GM19438 (cell line): ENCODE measurements around the gene CYB561A3.

ENCODE experiments used
- ATAC-seq: cut with Tn5 transposase; IDR thresholded peaks from one replicate; pipeline ENCODE4 v1.9.1; 2021; ENCODE audit warnings: low read depth; ENCODE audit not compliant: unreplicated experiment

CYB561A3 gene

DNA sequence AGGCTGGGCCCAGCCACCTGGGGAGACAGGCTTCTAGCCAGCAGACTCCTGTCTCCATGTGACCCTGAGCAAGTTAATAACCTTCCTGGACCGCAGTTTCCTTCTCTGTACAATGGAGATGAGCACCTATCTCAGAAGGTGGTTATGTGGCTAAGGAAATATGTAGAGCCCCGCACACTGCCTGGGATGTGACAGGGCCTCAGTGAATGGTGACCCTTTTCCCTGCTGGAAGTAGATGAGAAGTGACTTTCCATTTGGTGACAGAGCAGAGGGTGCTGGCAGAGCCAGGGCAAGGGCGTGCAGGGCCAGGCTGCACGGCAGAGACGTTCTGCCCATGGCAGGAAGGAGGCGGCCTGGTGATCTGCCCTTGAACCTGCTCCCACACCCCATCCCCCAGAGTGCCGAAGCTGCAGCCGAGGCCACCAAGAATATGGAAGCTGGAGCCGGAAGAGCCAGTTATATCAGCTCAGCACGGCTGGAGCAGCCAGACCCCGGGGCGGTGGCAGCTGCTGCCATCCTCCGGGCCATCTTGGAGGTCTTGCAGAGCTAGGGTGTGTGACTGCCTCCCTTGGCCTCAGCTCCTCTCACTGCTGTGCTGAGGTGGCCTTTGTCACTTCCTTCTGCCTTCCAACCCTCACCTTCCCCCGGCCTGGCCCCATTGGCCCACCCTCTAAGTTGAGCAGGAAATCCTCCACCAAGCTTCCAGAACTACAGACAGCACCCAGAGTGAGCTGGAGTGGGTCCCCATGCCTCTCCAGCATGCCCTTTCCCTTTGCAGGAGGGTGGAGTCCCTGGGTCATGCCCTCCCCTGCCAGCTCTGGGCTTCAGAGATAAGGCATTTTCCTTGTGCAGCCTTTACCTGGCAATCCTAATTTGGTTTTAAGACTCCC lies 15.5 kb downstream of the CYB561A3 start:
- ATAC-seq: no peak

DNA sequence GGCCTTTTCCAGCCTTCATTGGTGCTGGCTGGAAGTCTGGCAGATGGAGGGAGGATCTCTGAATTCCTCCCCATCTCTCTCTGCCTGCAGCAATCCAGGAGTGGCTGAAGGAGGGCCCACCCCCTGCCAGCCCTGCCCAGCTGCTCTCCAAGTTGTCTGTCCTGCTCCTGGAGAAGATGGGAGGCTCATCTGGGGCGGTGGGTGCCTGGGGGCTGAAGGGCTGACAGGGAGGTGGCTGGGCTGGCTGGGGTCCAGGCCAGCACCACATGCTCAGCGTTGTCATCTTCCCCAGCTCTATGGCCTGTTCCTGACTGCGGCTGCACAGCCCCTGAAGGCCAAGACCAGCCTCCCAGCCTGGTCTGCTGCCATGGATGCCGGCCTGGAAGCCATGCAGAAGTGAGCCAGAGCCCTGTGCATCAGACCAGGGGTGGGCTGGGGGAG lies 16.5 kb downstream of the CYB561A3 start:
- no peak for ATAC-seq

DNA sequence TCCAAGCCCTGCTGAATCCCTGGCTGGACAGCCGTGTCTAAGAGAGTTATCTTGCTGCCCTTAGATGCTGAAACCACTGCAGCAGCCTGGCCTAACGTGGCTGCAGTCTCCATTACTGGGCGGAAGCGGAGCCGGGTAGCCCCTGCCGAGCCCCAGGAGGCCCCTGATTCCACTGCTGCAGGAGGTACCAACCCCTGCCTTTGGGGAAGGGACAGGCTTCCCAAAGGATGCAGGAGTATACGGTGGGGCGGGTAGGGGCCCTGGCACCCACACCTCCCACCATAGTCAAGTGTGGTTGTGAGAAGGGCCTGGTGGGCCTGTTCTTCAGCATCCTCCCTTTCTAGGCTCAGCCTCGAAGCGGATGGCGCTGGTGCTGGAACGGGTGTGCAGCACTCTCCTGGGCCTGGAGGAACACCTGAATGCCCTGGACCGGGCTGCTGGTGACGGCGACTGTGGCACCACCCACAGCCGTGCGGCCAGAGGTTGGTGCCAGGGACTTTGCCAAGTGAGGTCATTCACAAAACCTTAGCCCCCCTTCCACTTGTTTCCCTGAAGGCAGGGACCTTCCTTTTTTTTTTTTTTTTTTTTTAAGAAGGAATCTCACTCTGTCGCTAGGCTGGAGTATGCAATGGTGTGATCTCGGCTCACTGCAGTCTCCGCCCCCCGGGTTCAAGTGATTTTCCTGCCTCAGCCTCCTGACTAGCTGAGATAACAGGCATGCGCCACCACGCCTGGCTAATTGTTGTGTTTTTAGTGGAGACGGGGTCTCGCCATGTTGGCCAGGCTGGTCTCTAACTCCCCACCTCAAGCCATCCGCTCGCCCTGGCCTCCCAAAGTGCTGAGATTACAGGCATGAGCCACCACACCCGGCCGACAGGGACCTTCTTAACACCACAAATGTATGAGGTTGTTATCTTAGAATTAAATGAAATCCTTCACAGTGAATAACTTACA lies 17.6 kb downstream of the CYB561A3 start:
- no peak for ATAC-seq

DNA sequence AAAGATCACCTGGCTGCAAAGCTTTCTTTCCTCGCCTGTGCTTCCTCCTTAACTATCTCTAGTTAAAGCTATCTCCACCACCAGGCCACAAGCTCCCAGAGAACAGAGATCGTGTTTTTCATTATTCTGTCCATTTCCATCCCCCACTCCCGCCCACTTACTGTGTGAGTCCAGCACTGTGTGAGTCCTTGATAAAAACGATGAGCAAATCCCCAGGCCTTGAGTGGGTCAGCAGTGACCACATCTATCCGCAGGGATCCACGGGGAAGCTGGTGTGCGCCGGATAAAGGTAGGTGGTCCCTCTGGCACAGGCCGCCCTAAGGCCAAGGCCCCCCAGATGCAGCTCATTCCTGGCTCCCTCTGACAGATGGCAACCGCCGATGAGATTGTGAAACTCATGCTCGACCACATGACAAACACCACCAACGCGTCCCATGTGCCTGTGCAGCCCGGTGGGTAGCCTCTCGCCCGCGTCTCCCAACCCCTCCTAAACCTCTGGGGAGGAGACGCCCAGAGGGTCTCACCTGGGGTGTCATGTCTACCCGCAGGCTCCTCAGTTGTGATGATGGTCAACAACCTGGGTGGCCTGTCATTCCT lies 19.4 kb downstream of the CYB561A3 start:
- ATAC-seq: no peak

DNA sequence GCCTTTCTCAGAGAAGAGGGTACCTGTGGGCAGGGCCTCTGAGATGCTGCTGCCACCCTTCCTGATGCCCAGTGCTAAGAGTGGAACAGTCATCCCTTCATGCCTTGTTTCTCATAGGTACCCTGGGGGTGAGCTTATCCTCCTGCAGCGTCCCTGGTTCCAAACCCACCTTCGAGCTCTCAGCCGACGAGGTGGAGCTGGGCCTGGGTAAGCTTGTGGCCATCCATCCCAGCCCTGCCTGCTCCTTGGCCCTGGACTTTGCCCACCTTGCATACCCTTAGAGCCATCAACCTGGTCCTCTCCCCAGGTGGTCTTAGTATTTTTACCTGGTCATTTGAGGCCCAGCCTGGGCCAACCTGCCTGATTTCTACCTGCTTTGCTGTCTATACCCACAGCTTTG lies 20.0 kb downstream of the CYB561A3 start:
- no peak for ATAC-seq

DNA sequence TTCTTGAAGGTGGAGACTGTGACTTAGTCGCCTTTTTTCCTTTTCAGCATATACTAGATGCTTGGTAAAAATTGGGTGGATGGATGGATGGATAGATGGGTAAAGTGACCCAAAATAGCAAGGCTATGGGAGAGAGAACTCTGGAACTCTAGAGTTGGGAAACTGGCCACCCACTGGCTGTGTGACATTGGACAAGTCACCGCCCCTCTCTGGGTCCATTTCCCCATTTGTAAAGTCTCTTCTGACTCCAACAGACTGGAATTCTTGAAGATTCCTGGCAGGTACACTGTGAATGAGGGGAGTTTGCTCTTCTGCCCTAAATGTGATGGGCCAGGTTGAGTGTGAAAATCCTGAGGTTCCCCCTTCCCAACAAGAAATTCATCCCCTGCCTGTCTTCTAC lies 20.7 kb downstream of the CYB561A3 start:
- ATAC-seq: no peak

DNA sequence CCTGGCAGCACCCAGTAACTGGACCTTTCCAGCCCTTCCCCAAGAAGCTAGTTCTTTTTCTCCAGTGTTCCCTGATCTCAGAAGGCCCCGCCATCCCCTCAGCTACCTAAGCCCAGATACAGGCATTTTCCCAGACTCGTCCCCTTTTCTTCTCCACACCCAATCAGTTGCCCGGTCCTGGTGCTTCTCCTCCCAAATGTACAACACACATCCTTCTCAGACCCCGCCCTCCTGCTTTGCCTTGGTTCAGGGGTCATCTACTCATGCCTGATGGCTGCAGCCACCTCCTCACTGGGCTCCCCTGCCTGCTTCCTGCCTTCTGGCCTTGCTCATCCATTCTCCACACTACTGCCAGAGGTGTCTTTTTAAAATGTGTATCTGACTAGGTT lies 22.2 kb downstream of the CYB561A3 start:
- no peak for ATAC-seq

DNA sequence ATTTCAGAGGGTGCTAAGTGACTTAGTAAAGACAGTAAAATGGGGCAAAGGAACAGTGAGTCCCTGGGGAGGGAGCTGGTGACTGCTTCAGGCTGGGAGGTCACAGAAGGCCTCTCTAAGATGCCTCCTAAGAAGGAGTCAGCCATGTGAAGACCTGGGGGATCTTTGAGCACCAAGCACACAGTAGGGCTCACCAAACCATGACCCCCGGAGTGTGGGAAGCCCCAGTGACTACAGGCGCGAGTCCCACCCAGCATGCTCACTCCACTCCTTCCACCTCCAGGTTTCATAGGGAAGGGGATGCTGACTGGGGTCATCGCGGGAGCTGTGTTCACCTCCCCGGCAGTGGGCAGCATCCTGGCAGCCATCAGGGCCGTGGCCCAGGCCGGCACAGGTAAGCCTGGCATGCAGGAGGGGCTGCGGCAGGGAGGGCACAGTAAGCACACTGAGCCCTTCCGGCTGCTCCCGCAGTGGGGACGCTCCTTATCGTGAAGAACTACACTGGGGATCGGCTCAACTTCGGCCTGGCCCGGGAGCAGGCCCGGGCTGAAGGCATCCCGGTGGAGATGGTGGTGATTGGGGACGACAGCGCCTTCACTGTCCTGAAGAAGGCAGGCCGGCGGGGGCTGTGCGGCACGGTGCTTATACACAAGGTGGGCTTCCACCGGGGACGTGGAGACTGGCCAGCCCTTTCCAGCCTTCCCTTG lies 22.7 kb downstream of the CYB561A3 start:
- ATAC-seq: no peak

DNA sequence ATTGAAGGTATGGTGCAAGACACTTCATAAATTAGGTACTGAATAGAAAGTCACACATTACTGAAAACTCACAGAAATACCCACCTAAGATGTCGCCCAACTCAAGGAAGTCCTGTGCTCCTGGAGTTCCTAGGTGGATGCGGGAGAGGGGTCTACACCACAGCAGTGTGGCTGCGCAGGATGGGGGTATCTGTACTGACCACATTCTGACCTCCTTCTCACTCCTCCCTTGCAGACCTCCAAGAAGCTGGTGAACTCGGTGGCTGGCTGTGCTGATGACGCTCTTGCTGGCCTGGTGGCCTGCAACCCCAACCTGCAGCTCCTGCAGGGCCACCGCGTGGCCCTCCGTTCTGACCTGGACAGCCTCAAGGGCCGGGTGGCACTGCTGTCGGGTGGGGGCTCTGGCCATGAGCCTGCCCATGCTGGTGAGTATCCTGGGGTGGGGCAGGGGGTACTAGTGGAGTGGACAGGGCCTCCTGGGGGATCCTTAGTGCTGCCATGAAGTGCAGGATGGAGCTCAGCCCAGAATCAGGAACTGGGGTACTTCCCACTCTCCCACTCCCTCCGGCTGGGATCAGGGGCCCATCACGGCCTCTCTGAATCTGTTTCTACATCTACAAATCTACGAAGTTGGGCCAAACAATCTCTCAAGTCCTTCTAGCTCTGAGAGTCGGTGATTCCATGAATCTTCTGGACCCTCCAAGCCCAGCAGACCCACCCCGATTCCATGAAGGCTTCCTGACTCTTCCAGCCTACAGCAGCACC lies 23.8 kb downstream of the CYB561A3 start:
- no peak for ATAC-seq

DNA sequence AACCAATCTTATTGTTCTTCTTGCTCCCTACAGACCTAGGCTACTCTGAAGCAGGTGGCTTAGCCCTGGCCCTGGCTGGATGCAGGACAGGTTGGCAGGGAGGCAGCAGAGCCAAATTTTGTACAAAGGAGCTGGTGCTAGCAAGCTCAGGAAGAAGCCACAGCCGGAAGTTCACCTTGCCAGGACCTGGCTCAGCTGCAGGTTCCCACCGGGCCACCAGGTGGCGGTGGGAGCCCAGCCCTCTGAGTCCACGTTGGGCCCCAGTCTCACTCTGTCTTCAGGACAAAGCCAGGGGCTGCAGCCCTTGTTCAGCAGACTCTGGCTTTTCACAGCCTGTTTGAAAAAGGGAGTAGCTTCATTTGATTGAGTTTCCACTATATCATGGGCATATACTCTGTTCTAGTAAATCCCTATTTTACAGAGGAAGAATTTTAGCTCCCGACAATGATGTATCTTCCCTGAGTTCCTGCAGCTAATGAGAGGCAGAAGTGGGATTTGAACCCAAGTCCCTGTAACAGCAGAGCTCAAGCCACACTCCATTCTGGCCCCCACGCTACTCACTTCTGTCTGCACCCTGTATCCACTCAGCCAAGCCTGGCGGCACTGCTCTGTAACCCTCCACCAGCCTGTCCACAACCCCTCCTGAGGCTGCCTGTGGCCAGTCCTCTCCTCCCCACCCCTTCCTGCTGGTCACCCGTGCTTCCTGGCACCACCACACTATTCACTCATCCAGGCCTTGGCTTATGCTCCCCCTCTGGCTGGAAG lies 25.3 kb downstream of the CYB561A3 start:
- no peak for ATAC-seq

DNA sequence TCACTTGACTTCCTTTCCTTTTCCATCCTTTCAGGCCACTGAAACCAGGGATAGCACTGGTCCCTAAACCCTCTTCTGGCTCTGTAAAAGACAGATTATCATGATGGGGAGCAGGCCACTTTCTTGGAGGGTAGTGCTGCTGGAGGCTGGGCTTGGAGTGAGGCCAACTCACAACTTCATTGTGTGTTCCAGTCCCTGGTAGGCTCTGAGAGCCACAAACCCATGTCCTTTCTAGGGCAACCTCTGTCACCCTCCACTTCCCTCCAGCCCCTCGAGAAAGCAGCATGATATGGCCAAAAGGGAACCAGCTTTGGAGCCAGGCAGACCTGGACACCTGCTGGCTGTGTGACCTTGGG lies 26.3 kb downstream of the CYB561A3 start:
- no peak for ATAC-seq

DNA sequence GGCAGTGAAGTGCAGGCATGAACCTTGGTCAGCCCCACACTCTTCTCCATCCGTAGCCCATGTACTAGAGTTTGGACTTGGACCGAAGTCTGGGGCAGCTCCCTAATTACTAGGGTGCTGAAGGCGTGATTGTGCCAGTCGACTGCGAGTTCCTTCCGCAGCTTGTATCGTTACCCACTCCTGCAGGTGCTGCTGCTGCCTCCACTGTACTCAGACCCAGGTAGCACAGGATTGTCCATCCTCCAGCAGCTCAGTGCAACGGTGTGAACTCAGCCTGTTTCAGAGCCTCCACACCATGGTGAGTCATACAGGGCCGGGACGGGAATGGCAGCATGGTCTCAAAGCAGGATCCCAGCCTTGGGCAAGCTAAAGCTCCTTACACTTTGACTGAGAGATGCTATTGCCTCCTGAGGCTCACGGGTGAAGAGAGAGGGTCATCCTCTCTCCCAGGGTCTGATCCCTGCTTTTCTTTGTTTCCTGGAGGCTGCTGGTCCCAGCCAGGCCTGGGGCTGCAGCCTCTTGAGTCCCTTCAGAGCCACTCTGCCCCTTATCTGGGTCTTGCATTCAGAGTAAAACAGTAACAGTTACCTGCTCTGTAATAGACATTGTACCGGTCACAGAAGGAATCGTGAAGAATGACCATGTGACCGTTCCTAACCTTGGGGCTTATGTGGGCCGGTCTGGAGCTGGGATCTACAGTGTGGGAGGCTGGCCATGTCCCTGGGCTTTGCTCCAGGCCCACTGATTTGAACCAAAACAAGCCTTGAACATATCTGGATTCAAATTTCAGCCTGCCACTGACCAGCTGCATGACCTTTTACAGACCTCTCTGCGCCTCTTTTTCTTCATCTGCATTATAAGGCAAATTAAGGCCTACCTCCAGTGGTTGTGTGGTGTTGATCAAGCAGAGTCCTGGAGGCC lies 27.0 kb downstream of the CYB561A3 start:
- ATAC-seq: no peak

DNA sequence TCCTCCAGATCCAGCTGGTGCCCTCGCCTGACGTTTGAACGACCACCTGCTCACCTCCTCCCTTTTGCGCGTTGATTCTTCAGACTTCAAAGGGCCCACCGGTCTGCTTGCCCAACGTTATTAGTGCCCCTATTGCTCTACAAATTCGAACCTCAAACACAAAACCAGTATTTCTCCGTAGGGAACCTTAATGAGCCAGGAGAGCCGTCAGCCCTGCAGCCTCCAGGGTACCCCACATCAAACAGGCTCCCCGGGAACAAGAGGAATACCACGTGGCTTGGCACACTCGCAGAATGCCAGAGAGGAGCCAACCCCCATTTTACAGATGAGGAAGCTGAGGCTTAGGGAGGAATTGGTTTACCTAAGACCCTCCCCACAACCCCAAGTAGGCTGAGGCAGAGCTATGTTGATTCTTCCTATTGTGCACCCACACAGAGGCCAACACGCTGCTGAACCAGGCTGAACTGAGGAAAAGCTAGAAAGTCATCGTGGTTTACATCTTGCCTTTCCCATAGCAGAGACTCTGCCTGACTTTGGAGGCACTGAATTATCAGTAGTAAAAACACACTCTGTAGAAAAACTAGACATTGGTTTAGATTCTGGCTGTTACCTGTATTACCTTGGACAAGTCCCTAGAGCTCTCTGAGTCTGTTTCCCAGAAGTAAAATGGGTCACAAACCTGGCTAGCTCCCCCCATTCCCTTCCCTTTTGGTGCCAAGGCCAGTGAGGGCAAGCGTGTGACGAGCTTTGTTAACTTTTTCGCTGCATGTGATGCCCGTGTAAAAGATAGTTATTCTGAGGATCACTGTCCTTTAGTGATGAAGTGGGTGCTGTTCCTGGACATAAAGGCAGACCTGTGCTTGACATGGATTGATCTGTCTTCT lies 27.9 kb downstream of the CYB561A3 start:
- ATAC-seq: no peak

DNA sequence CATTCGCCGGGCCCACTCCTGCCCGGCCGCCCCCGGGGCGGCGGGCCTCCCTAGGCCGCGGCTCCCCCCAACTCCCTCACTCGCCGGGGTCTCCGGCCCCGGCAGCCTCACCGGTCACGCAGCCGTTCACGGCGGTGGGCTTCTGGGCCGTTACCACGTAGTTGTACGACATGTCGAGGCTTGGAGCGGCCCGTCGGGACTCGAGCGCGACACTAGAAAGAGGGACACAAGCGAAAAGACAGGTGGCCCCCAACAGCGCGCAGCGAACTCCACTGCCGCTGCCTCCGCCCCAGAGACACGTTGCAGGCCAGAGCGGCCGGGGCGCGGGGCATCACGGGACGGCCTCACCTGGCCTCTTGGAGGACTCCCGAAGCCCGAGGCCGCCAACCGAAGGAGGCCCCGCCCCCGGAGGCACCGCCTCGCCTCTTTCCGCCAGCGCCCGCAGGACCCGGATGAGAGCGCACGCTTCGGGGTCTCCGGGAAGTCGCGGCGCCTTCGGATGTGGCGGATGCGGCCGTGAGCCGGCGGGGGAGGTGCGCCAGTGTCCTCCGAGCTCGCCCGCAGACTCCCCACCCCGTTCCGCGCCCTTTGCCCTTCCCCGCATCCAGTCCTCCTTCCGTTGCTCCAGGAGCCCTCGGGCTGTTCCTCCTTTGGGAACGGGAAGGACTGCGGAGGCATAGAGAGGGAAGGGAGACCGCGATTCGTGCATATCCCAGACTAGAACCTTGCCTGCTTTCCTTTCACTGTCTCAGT lies 28.7 kb downstream of the CYB561A3 start, which contains the start of the genes DDB1 and TKFC:
Gene DDB1, minus strand, starts transcription at position 309 of the 753 bp plus-strand sequence. Its CDS starts 137 bp downstream, at position 172.
Gene TKFC, plus strand, starts transcription at position 432 of the 753 bp plus-strand sequence. CDS start 1,501 bp downstream, outside the sequence.
- peak; percentile 87 for ATAC-seq

DNA sequence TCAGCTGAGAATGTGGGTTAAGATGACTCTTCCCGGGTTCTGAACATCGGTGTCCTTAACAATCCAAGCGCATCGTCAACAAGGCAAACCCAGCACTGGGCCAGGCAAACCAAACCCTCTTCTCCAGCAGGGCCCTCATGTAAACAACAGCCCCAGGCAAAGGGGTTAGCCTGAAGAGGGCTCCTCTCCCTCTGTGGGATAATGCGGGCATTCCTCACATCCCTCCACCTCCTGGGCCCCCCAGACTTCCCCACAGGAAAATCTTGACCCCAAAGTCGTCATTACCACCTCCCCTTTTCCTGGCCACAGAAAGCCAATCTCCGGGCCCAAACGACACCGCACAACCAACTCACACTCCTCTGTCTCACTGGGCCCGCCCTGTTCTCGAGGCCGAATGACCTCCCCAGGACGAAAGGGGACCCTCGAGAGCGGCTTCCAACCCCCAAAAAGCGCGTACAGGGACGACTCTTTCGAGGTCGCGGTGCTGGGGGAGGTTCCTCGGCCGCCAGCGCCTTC lies 29.3 kb downstream of the CYB561A3 start:
- ATAC-seq: peak; percentile 4

DNA sequence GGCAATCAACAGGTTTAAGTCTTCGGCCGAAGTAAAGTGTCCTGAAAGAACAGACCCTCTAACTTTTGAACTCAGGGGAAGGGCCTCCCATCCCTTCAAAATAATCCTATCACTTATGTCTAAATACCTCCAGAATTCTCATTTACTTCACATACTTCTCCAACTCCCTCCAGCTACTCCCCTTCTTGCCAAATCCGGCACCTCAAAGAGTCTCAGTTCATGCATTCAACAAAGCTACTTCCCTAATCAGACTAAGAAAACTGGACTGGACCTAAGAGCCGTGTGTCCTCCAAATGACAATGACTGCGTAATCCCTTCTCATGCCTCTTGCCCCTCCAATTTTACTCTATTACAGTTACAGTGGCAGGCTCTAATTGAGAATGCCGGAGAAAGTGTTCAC lies 30.0 kb downstream of the CYB561A3 start:
- ATAC-seq: no peak
